NCI-H2107 treated with DMSO at 0.1 percent for 48 hours (cell line): ENCODE data around the gene IL12RB2.

ENCODE experiments used
- DNase-seq: peaks from one replicate; lab custom pipeline; 2025; ENCODE audit not compliant: unreplicated experiment; lab: John Stamatoyannopoulos, UW

Gene IL12RB2, protein sequence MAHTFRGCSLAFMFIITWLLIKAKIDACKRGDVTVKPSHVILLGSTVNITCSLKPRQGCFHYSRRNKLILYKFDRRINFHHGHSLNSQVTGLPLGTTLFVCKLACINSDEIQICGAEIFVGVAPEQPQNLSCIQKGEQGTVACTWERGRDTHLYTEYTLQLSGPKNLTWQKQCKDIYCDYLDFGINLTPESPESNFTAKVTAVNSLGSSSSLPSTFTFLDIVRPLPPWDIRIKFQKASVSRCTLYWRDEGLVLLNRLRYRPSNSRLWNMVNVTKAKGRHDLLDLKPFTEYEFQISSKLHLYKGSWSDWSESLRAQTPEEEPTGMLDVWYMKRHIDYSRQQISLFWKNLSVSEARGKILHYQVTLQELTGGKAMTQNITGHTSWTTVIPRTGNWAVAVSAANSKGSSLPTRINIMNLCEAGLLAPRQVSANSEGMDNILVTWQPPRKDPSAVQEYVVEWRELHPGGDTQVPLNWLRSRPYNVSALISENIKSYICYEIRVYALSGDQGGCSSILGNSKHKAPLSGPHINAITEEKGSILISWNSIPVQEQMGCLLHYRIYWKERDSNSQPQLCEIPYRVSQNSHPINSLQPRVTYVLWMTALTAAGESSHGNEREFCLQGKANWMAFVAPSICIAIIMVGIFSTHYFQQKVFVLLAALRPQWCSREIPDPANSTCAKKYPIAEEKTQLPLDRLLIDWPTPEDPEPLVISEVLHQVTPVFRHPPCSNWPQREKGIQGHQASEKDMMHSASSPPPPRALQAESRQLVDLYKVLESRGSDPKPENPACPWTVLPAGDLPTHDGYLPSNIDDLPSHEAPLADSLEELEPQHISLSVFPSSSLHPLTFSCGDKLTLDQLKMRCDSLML

GRCh38 chr1:67307251-67308060, at the start of gene IL12RB2:
IL12RB2 (plus strand) TSS chr1:67307873; CDS start chr1:67320369, 12,496 bp downstream.
- DNase-seq, result no peak

- no peak for DNase-seq
These were observed 46.0 kb upstream of the IL12RB2 start for GRCh38 chr1:67261680-67262079.

DNA sequence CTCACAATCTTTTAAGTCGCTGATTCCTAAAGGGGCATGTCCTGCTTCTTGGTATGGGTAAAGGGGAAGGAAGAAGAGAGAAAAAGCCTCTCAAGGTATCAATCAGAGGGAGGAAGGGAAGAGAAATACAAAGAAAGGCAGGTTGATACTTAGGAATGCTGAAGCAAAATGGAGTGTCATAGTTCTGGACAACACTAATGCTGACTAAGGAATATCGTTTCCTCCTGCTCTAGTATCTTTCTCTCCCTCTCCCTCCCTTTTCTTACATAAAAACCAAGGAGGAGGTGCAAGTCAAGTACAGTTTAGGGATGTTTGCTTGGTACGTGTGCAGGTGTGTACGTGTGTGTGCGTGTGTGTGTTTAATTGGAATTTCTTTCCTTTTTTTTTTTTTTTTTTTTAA, 44.9 kb upstream of the IL12RB2 start:
- no peak for DNase-seq

- no peak for DNase-seq
These were observed 43.5 kb upstream of the IL12RB2 start for GRCh38 chr1:67264152-67264551.

DNA sequence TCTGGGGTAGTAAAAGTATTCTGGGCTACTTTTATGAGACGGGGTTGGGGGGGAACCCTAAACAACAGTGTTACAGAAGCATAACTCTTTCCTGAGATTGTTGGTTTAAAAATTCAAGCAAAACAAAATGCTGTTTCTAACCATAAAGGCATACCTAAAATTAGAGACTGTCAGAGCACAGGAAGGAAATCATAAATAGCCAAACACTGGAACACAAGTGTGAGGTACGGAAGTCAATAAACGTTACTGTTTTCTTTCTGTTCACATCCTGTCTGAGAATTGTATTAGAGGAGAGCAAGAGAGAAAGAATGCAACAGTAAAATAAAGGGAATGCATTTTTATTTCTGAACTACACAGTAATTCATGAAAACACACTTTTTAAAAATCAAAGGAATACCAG, 42.8 kb upstream of the IL12RB2 start:
- no peak for DNase-seq

DNA sequence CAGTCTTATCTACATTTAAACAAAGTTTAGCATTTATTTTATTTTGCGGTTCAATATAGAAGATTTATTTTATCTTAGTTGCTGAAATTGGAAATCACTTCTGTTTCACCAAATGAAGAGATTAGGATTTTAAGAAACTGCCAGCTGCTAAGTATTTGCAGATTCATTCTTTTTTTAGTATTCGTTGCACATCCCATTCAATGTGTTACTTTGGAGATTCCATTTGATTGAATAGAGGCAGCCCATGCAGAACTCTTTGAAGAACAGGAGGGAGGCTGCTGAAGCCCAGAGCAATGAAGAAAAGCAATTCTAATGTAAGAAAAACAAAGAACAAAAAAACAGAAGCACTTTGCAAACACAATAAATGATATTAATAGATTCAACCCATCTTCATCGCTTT, 38.6 kb upstream of the IL12RB2 start:
- DNase-seq, result no peak

GRCh38 chr1:67270541-67270940, 37.1 kb upstream of the IL12RB2 start:
- no peak for DNase-seq

GRCh38 chr1:67273591-67273990, 34.1 kb upstream of the IL12RB2 start:
- no peak for DNase-seq

DNA sequence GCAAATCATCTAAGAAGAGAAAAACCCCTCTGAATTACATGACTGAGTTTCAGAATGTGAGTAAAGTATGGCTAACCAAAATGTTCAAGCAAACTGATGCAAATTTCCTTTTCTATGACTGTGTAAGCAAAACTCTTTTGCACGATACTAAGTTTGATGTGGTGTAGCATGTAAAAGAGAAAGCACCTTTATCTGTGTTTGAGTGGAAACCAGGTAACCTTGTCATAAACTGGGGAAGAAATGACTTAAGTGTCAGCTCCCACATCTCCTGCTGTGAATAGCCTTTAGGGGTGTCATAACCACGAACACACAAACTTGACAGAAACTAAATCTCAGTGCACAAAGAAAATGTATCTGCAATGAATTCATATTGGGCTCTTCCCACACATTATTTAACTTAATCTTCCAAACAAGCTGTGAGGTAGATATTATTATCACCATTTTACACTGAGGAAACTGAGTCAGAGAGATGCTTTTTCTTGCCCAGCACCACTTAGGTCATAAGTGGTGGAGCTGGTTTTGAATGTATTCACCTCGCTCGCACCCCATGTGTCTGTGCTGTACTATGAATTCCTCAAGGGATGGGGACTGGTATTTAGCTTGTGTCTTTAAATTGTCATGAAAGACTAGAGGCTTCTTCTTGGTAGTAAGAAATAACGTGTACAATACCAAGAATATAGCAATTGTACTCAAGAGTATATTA, 32.9 kb upstream of the IL12RB2 start:
- no peak for DNase-seq

GRCh38 chr1:67280696-67281095, 27.0 kb upstream of the IL12RB2 start:
- no peak for DNase-seq

GRCh38 chr1:67281244-67281643, 26.4 kb upstream of the IL12RB2 start:
- no peak for DNase-seq

GRCh38 chr1:67285780-67286488, 21.7 kb upstream of the IL12RB2 start:
- DNase-seq, result no peak

GRCh38 chr1:67290236-67290635, 17.4 kb upstream of the IL12RB2 start:
- DNase-seq, result no peak

- DNase-seq, result no peak
These were observed 12.6 kb upstream of the IL12RB2 start for GRCh38 chr1:67294836-67295617.

- no peak for DNase-seq
These were observed 8.9 kb upstream of the IL12RB2 start for GRCh38 chr1:67298762-67299161.

DNA sequence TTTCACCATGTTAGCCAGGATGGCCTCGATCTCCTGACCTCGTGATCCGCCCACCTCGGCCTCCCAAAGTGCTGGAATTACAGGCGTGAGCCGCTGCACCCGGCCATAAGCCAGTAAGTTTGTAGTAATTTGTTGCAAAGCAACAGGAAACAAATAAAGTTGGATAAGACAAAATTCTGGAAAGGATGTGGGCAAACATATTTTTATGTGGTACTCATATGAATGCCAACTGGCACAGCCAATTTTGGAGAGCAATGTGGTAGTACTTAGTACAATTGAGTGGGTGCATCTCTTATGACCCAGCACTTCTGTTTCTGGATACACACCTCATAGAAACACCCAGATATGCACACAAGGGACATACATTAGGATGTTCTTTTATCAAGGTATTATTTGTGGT, 8.4 kb upstream of the IL12RB2 start:
- DNase-seq, result no peak

DNA sequence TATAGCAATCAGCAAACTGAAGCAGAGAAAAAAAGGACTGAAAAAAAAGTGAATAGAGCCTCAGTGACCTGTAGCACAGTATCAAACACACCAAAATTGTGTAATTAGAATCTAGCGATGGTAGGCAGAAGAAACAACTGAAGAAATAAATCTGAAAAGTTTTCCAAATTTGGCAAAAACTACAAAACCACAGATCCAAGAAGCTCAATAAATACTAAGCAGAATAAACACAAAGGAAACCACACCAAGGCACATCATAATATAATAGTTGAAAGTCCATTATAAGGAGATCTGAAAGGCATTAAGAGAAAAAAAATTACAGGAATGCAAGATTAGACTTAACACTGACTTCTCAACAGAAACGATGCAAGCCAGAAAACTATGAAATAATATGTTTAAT, 7.1 kb upstream of the IL12RB2 start:
- no peak for DNase-seq

- no peak for DNase-seq
These were observed 3.6 kb upstream of the IL12RB2 start for GRCh38 chr1:67304023-67304422.

DNA sequence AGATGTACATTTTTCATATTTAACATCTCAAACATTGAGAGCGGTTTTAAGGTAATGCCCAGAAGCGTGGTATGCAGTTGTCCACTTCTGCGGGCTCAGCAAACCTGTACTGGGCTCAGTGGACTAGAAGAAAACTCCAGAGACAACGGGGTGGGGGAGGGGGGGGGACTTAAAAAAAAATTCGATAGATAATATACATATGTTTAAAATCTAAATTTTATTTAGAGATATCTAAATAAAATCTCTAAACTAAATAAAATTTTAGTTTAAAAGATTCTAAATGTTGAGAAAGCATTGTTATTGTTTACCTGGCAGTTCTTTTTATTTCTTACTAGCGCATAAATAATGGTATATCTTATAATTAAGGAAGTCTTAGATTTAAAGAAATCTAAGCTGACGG, 1.1 kb upstream of the IL12RB2 start:
- no peak for DNase-seq
